ENCODE data around the gene RIC8B.

DNA sequence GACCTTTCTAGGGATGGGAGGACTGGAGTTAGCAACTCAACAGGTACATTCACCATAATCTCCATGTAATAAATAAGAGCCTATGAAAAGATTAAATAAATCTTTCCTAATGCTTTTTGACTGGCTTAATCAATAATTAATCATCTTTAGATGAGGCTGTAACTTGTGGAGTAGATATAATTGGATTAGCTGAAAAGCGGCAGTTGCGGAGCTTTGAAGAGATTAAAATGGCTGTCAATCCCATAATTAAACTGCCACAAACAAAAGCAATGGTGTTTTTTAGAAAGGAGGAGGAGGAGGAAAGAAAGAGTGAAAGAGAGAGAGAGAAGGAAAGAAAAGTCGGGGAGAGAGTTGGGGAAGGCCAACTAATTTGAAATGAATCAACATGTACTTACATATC is 110.5 kb downstream of the RIC8B start:
- TF ChIP-seq, protein P1, sequence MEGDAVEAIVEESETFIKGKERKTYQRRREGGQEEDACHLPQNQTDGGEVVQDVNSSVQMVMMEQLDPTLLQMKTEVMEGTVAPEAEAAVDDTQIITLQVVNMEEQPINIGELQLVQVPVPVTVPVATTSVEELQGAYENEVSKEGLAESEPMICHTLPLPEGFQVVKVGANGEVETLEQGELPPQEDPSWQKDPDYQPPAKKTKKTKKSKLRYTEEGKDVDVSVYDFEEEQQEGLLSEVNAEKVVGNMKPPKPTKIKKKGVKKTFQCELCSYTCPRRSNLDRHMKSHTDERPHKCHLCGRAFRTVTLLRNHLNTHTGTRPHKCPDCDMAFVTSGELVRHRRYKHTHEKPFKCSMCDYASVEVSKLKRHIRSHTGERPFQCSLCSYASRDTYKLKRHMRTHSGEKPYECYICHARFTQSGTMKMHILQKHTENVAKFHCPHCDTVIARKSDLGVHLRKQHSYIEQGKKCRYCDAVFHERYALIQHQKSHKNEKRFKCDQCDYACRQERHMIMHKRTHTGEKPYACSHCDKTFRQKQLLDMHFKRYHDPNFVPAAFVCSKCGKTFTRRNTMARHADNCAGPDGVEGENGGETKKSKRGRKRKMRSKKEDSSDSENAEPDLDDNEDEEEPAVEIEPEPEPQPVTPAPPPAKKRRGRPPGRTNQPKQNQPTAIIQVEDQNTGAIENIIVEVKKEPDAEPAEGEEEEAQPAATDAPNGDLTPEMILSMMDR (IDR thresholded peaks at IDR 0.05; ENCODE audit: control extremely low read depth in 1 of 3, insufficient read depth in 1 of 3, low read depth in 1 of 3, low read length in 3 of 3) = no peak
- TF ChIP-seq EP300 (IDR thresholded peaks at IDR 0.05; ENCODE audit: borderline replicate concordance in 1 of 2, low read depth in 2 of 2, low read length in 2 of 2) (no peak), JUND (IDR thresholded peaks at IDR 0.05; ENCODE audit: low read length) (no peak), RAD21 (IDR thresholded peaks at IDR 0.05 in 1 of 2, conservative IDR thresholded peaks at IDR 0.05 in 1 of 2; ENCODE audit: low read depth in 2 of 2, low read length in 2 of 2) (no peak), POLR2A (IDR thresholded peaks at IDR 0.05; ENCODE audit: control extremely low read depth in 1 of 2, low read depth in 2 of 2, low read length in 2 of 2) (no peak), TCF12 (IDR thresholded peaks at IDR 0.05; ENCODE audit: low read depth, low read length) (no peak), TAF7 (optimal IDR thresholded peaks at IDR 0.05; ENCODE audit: borderline replicate concordance, low read depth, low read length) (no peak), FOSL1 (IDR thresholded peaks at IDR 0.05; ENCODE audit: insufficient read depth, low read depth, low read length) (no peak), MAX (IDR thresholded peaks at IDR 0.05) (no peak), TAF1 (IDR thresholded peaks at IDR 0.05; ENCODE audit: low read depth, low read length) (no peak), CEBPB (IDR thresholded peaks at IDR 0.05; ENCODE audit: low read depth, low read length) (no peak)
